Spleen (tissue), 7 donors: ENCODE data around the gene SOX13.

Source experiments
- CTCF ChIP-seq, 11 experiments: fragments of 200-600 bp in 7 of 11; fragments of 450-650 bp in 4 of 11; sonication (generic) in 4 of 11; IDR thresholded peaks in 8 of 11; conservative IDR thresholded peaks in 3 of 11; 1 replicate in 7 of 11; 2 replicates in 4 of 11; pipeline versions ENCODE4 v1.4.0 to v1.8.0; 2016 to 2021; ENCODE audit warnings: antibody characterized with exemption in 11 of 11, inconsistent platforms in 4 of 11, mild to moderate bottlenecking in 1 of 11
- POLR2AphosphoS5 ChIP-seq, 3 donors: sonication (generic); formaldehyde crosslinking; IDR thresholded peaks; one replicate each; pipeline ENCODE4 v1.5.1; 2017; ENCODE audit warnings: antibody characterized with exemption in 3 of 3
- donor health status: DM: no; HTN: no; CAD: no; lungs with moderate emphysema.
- donor health status: DM: no; HTN: no; CAD: no.
- donor health status: DM: no; HTN: no; CAD: no.

GRCh38 chr1:204128964-204129896, 56.3 kb downstream of the SOX13 start:
- TF ChIP-seq CTCF (IDR thresholded peaks at IDR 0.05 in 8 of 11, conservative IDR thresholded peaks at IDR 0.05 in 3 of 11) (peak; percentile 61 to 96 (median 89)), POLR2AphosphoS5 (IDR thresholded peaks at IDR 0.05) (peak; percentile 44 to 75 (median 66))
